Spleen (tissue), 11 donors: Measurements from ENCODE around the gene SMIM7. TPM values are rescaled to one million over a fixed set of nuclear protein-coding genes. Genes with fewer than 3 reads are reported as not detected.

Experiments used
- DNase-seq: peaks from one replicate; pipeline ENCODE4 v3.0.0-alpha.2; 2020
- H3K27ac ChIP-seq, 8 donors: fragments of 200-600 bp; sonication (generic) in 7 of 8; 1 replicate in 4 of 8; 2 replicates in 4 of 8; pipeline versions ENCODE4 v1.5.0 to v1.8.0; 2016 to 2021; ENCODE audit warnings: inconsistent platforms in 4 of 8, mild to moderate bottlenecking in 4 of 8, moderate library complexity in 1 of 8
- H3K27me3 ChIP-seq, 7 donors: fragments of 200-600 bp; sonication (generic) in 6 of 7; replicated peaks in 1 of 7; 1 replicate in 4 of 7; 2 replicates in 3 of 7; pipeline versions ENCODE4 v1.5.0 to v1.8.0; 2016 to 2021; ENCODE audit warnings: inconsistent platforms in 3 of 7, mild to moderate bottlenecking in 1 of 7
- H3K36me3 ChIP-seq, 6 donors: fragments of 200-600 bp; sonication (generic) in 5 of 6; 1 replicate in 4 of 6; 2 replicates in 2 of 6; pipeline versions ENCODE4 v1.5.0 to v1.8.0; 2016 to 2021; ENCODE audit warnings: inconsistent platforms in 2 of 6
- H3K4me1 ChIP-seq, 6 donors: fragments of 200-600 bp; sonication (generic) in 5 of 6; 1 replicate in 3 of 6; 2 replicates in 3 of 6; pipeline versions ENCODE4 v1.5.0 to v1.8.0; 2016 to 2021; ENCODE audit warnings: inconsistent platforms in 3 of 6
- H3K4me3 ChIP-seq, 8 donors: fragments of 200-600 bp; sonication (generic) in 7 of 8; 1 replicate in 4 of 8; 2 replicates in 4 of 8; pipeline versions ENCODE4 v1.5.0 to v1.8.0; 2016 to 2021; ENCODE audit warnings: inconsistent platforms in 4 of 8, mild to moderate bottlenecking in 4 of 8, moderate library complexity in 2 of 8
- H3K9me3 ChIP-seq, 8 donors: fragments of 200-600 bp; sonication (generic) in 7 of 8; 1 replicate in 4 of 8; 2 replicates in 4 of 8; pipeline versions ENCODE4 v1.5.0 to v1.8.0; 2016 to 2021; ENCODE audit warnings: inconsistent platforms in 4 of 8
- CTCF ChIP-seq, 11 experiments: fragments of 200-600 bp in 7 of 11; fragments of 450-650 bp in 4 of 11; sonication (generic) in 4 of 11; IDR thresholded peaks in 8 of 11; conservative IDR thresholded peaks in 3 of 11; 1 replicate in 7 of 11; 2 replicates in 4 of 11; pipeline versions ENCODE4 v1.4.0 to v1.8.0; 2016 to 2021; ENCODE audit warnings: antibody characterized with exemption in 11 of 11, inconsistent platforms in 4 of 11, mild to moderate bottlenecking in 1 of 11
- POLR2A ChIP-seq, 3 donors: fragments of 450-650 bp; IDR thresholded peaks; one replicate each; pipeline ENCODE4 v1.5.1; 2017; ENCODE audit warnings: antibody characterized with exemption in 3 of 3, mild to moderate bottlenecking in 1 of 3
- POLR2AphosphoS5 ChIP-seq, 3 donors: sonication (generic); formaldehyde crosslinking; IDR thresholded peaks; one replicate each; pipeline ENCODE4 v1.5.1; 2017; ENCODE audit warnings: antibody characterized with exemption in 3 of 3
- WGBS, 5 donors: extraction: QIAGEN DNeasy Blood & Tissue Kit in 3 of 5; methylation state at CpG; one replicate each; pipeline versions ENCODE4 v1.1.5 to v1.1.7; 2013 to 2018; 5-methylcytosine and 5-hydroxymethylcytosine counted together
- intact Hi-C: fragments of 100-400 bp; cut with DNase I; formaldehyde crosslinking; loops from one replicate; pipeline ENCODE4 v1.15.0; 2023; ENCODE audit warnings: low total_unique reads
- polyA plus RNA-seq, 3 donors: library from polyadenylated mRNA; stranded (reverse); fragments of 200-250 nt; gene quantifications; one replicate each; pipeline ENCODE4 v1.2.1, GENCODE V29; 2013
- total RNA-seq, 7 donors: library from RNA; depleted of rRNA in 3 of 7; stranded (reverse); fragments of >200 nt in 3 of 7; fragmentation: NEBNext Ultra II Directional in 4 of 7; extraction: Animal tissue kit (Norgen Biotek cat#: 25700) in 4 of 7; gene quantifications; one replicate each; pipeline versions ENCODE4 v1.1.0 to v1.2.1, GENCODE V29; 2016 to 2021
- donor health status: healthy with polysubstance abuse.
- donor health status: DM: no; HTN: no; CAD: no; lungs with moderate emphysema.
- donor health status: DM: no; HTN: no; CAD: no.
- donor health status: Bipolar disorder and iron deficiency.
- donor health status: healthy.
- donor health status: DM: no; HTN: no; CAD: no.
- donor health status: DM: yes; HTN: yes; CAD: no.

The SMIM7 gene
- total and polyA plus RNA-seq, 10 donors, result 57.3 to 95.4 (median 76.7) TPM

GRCh38 chr19:16611121-16611520 is 48.8 kb downstream of the SMIM7 start:
- no peak for DNase-seq
- no peaks in the 10 kb centered on the region for H3K9me3 ChIP-seq
- 82 to 93% (median 86%) methylated on average over 6 of the region's 6 CpGs for WGBS, 5 donors

GRCh38 chr19:16609511-16610200 is 50.3 kb downstream of the SMIM7 start:
- TF ChIP-seq POLR2A (IDR thresholded peaks at IDR 0.05) (no peak), CTCF (IDR thresholded peaks at IDR 0.05 in 8 of 11, conservative IDR thresholded peaks at IDR 0.05 in 3 of 11) (no peak), POLR2AphosphoS5 (IDR thresholded peaks at IDR 0.05) (no peak)
- 64 to 84% (median 76%) methylated on average over 5 of the region's 5 CpGs for WGBS, 5 donors
- DNase-seq, result no peak
- H3K36me3 ChIP-seq, result peaks cover 0 to 15% (median 0%) of the 10 kb centered on the region in 6 donors
- intact Hi-C loops, result no loop called here
- no peaks in the 10 kb centered on the region for H3K9me3 ChIP-seq
- peaks cover 24 to 100% (median 80%) of the 10 kb centered on the region in 6 donors for H3K4me1 ChIP-seq
- no peaks in the 10 kb centered on the region for H3K27me3 ChIP-seq
- peak overlapping the region in 2 of 8 donors; percentile 78 to 81 for H3K27ac ChIP-seq
- no peak overlapping the region for H3K4me3 ChIP-seq

More at GRCh38 chr19:16611121-16611520, 48.8 kb downstream of the SMIM7 start:
- intact Hi-C loops, result no loop called here
- TF ChIP-seq CTCF (IDR thresholded peaks at IDR 0.05 in 8 of 11, conservative IDR thresholded peaks at IDR 0.05 in 3 of 11) (no peak), POLR2A (IDR thresholded peaks at IDR 0.05) (no peak), POLR2AphosphoS5 (IDR thresholded peaks at IDR 0.05) (no peak)
- peaks cover 0 to 6% (median 0%) of the 10 kb centered on the region in 6 donors for H3K36me3 ChIP-seq
- H3K27ac ChIP-seq, result peak overlapping the region in 2 of 8 donors; percentile 25 to 60
- peaks cover 30 to 100% (median 81%) of the 10 kb centered on the region in 6 donors for H3K4me1 ChIP-seq
- H3K27me3 ChIP-seq, result no peaks in the 10 kb centered on the region
- no peak overlapping the region for H3K4me3 ChIP-seq

- Histone ChIP-seq H3K4me3 (no peak overlapping the region), H3K36me3 (peaks cover 0 to 15% (median 0%) of the 10 kb centered on the region in 6 donors), H3K4me1 (peaks cover 23 to 100% (median 73%) of the 10 kb centered on the region in 6 donors), H3K27me3 (no peaks in the 10 kb centered on the region), H3K9me3 (no peaks in the 10 kb centered on the region), H3K27ac (peak overlapping the region in 5 of 8 donors; percentile 29 to 88 (median 78))
- 93 to 98% (median 95%) methylated on average over 1 of the region's 1 CpG for WGBS, 5 donors
- DNase-seq, result no peak
- peak in 1 of 3 donors; percentile 50 for TF ChIP-seq POLR2AphosphoS5 (IDR thresholded peaks at IDR 0.05)
- TF ChIP-seq CTCF (IDR thresholded peaks at IDR 0.05 in 8 of 11, conservative IDR thresholded peaks at IDR 0.05 in 3 of 11), result no peak
- TF ChIP-seq POLR2A (IDR thresholded peaks at IDR 0.05), result no peak
- intact Hi-C loops, result no loop called here
Measured at GRCh38 chr19:16608290-16608739, 51.6 kb downstream of the SMIM7 start.

GRCh38 chr19:16607819-16608218 is 52.1 kb downstream of the SMIM7 start:
- peaks cover 0 to 15% (median 0%) of the 10 kb centered on the region in 6 donors for H3K36me3 ChIP-seq
- intact Hi-C loops, result no loop called here
- H3K27ac ChIP-seq, result peak overlapping the region in 5 of 8 donors; percentile 29 to 88 (median 78)
- TF ChIP-seq POLR2A (IDR thresholded peaks at IDR 0.05) (no peak), POLR2AphosphoS5 (IDR thresholded peaks at IDR 0.05) (peak in 2 of 3 donors; percentile 16 to 39)
- H3K27me3 ChIP-seq, result no peaks in the 10 kb centered on the region
- no peak for DNase-seq
- no peaks in the 10 kb centered on the region for H3K9me3 ChIP-seq
- no peak overlapping the region for H3K4me3 ChIP-seq
- H3K4me1 ChIP-seq, result peaks cover 20 to 100% (median 70%) of the 10 kb centered on the region in 6 donors
- WGBS, 5 donors, result 86 to 89% (median 89%) methylated on average over 8 to 12 of the region's 12 CpGs
